CD4-positive, alpha-beta T cell treated with Interleukin-6 at 100 ng/mL for 8 hours (primary cell): ENCODE data around the gene HLF.

Experiments used
- DNase-seq: peaks from one replicate; pipeline ENCODE4 v3.0.0-alpha.2; 2020; ENCODE audit warnings: mixed read lengths, low spot score

HLF gene

GRCh38 chr17:55264645-55265298, at the start of gene HLF:
TSS of gene HLF (plus strand) at chr17:55264960. CDS start at chr17:55265485, 525 bp downstream.
- DNase-seq, result peak; percentile 75

- DNase-seq, result no peak
These were observed 49.0 kb upstream of the HLF start for GRCh38 chr17:55215711-55216110.

DNA sequence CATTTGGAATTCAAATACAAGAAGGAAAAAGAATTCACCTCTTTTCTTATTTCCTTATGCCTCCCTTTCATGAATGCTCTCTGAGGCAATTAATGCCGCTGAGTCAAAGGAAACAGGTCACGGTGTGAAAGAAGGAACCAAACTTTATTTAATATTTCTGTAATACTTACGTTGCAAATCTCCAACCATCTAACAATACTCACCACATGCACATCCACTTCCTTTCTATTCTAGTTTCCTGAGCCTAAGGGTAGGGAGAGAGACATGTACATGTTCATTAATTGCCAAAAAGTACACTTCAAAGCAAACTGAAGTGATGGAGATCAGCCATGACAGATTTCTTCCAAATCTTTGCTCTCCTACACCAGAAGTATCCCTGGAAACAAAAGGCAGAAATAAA, 47.9 kb upstream of the HLF start:
- no peak for DNase-seq

GRCh38 chr17:55219459-55219858, 45.3 kb upstream of the HLF start:
- no peak for DNase-seq

DNA sequence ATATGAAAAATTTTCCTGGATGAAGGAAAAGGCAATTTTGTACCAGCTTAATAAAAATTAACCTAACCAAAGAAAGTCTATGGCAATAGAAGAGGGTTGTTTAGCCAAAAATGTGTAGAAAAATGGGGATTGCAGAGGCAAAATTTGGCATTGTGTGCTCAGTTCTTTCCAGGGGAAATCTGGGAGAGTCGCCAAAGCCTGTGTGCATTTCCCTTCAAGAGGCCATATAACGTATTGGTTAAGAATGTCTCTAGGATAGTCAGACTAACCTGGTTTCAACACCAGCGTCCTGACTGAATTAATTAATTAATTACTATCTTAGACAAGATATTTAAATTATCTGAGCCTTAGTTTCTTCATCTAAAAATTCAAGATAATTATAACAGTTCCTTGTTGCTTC, 44.8 kb upstream of the HLF start:
- DNase-seq, result no peak

DNA sequence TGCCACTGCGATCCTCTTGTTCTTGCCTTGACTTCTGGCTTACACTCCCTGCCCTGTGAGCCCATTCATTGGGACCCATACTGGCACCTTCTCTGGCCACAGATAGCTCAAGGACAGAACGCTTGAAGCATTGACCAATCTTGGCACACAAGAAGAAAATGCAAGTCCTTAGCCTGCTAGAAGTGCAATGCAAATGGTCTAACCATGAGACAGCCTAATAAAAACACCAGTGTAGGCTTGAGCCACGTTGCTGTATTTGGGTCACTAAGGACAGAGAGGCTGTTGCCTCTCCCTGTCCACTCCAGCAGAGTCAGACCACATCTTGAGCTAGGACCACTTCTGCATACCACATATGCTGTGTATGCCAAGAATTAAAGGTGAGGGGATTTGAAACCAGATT, 41.2 kb upstream of the HLF start:
- DNase-seq, result no peak

- DNase-seq, result no peak
These were observed 40.0 kb upstream of the HLF start for GRCh38 chr17:55224746-55225145.

DNA sequence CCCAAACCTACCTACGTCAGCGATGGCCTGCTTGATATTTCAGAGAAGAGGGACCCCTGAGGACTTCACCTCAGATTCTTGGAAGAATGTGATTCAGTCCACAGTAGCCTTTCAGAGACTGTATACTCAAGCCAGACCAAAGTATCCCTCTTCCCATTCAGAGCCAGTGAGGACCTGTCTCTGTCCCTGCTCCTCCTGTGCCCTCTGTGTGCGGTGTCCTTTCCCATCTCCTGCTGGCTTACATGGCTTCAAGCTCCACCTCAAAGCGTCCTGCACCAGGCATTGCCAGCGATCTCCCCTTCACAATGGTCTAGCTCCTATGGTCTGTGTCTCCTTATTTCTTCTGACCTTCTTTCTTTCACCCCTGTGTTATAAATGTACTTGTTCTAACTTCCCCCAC, 39.5 kb upstream of the HLF start:
- no peak for DNase-seq

DNA sequence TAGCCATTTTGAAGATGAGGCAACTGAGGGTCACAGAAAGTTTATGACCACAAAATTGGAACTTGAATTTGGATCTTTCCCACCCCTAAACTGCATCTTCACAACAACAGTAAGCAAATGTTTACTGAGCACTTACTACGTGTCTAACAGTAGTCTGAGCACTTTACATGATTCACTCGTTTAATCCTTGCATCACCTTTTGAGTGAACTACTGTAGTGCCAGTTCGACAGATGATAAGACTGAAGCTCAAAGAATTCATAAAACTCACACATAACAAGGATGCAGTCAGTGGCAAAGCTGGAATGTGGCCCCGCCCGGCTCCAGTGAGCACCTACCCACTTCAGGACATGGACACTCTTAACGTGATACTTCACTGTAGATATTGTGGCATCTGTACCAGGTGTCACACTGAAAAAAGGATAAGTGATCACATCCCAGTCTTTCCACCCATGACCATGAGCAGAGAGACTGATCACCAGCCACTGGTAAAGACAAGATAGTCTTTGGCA, 36.0 kb upstream of the HLF start:
- no peak for DNase-seq

GRCh38 chr17:55229276-55229675, 35.5 kb upstream of the HLF start:
- DNase-seq, result no peak

- no peak for DNase-seq
These were observed 34.0 kb upstream of the HLF start for GRCh38 chr17:55230716-55231115.

DNA sequence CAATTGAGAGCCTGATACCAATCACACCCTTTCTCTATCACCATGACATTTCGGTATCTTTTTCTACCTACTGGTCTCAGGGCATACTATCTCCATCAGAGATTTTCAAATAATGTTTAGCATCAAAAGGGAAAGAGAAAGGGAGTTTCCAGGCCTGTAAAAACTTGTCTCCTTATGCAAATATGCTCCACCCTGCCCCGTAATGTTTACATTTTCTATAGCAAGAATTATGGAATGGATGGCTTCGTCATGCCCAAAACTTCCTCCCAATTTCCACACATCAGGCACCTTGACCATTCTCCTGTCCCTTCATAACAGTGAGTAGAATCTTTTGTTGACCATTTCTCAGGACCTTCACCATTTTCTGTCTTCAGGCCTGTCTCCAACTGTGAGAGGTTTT, 30.9 kb upstream of the HLF start:
- no peak for DNase-seq

DNA sequence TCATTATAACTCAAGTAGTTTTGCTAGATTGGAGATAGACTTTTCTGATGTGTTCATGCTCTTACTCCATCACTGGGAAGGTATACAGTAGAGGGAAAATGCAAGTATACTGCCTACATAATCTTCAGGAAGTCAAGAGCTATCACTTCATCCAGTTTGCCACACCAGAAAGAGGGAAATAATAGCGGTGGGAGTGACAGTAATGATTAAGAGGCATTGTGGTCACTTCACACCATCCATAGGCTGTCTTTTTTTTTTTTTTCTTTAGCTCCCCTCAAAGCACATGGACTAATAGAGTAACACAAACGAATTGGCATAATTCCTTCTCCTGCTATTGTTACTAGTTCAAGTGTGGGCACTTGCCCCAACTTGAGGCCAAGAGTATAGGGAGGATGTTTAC, 28.4 kb upstream of the HLF start:
- DNase-seq, result no peak

DNA sequence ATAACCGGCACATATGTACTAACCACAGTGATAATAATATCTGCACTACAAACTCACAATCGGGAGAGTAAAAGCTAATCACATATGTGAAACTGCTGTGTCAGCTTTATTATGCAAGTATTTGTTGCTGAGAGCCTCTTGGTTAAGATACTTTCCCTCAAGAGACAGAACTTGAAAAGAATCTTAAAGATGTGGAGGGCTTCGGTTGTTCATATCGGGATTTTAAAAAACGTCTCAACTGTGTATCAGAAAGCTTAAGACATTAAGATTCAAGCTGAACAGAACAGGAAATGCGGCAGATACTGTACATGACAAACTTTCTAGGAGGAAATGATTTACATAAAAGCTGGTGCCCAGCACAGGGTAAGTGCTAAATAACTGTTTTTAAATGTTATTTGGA, 27.5 kb upstream of the HLF start:
- DNase-seq, result peak; percentile 30

GRCh38 chr17:55237841-55238178, 26.9 kb upstream of the HLF start:
- DNase-seq, result no peak

DNA sequence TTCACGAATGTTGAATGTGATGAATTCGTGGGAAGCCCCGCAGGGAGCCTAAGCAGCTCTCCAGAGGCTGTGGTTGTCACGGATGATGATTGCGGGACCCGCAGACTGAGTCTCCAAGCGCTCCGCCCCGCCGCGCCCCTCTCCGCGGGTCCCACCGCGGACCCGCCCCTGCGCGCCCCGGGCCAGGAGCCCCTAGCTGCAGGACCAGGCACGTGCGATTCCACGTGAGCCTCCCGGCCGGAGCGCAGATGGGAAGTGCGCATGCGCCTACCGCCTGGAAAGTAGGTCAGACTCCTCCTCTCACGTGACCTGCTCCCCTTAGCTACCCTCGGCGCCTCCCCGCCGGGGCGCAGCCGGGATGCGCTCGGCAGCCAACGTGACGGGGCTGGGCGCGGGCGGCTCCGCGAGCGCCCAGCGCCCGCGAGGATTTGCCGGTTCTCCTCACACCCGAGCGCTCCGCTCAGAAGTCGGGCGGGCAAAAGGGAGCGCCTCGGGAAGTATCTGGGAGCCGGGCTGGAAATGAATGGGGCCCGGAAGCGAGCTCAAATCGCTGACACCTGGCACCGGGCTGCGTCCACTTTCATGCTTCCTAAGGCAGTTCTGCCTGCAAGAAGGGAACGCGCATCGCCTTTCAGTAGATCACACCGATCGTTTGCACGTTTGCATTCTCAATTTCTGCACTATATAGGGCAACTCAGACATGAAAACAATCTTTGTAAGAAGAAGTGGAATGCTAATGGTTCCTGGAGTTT, 26.4 kb upstream of the HLF start:
- DNase-seq, result peak; percentile 92

DNA sequence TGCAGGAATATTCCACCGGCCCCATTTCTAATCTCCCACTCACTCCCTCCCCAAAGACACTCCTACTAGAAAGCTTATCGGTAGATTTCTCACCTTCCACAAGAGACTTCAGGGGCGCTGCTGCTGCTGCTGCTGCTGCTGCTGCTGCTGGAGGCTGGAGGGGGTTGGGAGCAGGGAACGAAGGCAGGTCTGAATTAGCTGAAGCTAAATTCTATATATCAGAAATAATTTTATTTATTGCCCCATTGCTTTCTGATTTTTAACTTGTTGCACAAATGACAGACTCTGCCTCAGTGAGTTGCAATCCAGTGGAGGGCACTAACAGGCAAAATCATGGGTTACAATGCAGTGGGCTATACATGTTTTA, 25.8 kb upstream of the HLF start:
- DNase-seq, result peak; percentile 17

GRCh38 chr17:55241097-55241496, 23.7 kb upstream of the HLF start:
- no peak for DNase-seq

DNA sequence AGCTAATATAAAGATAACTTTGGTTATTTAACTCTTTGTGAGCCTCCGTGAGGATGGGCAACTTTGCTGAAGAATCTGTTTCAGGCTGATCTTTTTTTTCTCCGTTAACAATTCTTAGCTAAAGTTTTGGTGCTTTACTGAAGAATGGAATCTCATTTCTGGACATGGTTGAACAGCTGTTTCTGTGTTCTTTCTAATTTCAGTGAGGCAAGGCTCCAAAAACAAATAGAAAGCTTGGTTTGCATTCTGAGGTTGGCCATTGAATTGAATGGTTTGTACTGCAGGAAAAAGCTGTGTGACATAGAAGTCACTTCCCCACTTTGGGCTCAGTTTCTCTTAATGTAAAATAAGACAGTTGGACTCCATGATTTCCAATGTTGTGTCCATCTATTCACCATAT, 22.3 kb upstream of the HLF start:
- no peak for DNase-seq

DNA sequence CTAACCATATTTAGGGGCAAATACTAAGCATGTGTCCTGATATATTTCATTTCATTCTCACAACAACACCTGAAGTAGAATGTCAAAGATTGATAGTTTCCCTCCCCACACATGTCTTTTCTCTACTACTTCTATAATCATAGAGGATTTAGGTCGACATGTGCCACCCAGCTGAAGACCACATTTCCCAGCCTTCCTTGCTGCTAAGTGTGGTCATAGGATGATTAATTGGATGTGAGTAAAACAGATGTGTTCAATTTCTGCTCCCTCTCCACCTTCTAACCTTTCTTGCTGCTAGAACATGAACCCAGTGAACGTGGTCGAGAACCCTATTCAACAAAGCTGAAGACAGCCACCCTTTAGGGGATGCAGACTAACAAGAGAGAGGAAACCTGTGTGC, 18.8 kb upstream of the HLF start:
- DNase-seq, result no peak

GRCh38 chr17:55246583-55246982, 18.2 kb upstream of the HLF start:
- no peak for DNase-seq

DNA sequence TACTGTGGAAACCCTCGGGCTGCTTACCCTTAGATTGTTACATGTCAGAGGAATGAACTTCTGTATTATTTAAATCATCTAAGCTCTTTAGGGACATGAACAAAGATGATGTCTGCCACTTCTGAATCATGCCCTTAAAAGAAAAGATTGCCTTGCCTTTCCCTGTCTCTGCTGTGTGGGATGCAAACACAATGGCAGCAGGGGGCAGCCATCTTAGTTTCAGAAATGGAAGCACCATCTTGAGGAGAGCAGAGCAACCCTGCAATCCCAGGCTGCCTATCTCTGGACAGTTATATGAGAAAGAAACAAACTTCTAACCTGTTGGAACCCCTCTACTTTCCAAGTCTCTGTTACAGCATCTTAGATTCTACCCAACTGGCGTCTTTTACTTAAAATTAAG, 16.7 kb upstream of the HLF start:
- no peak for DNase-seq

GRCh38 chr17:55249861-55250260, 14.9 kb upstream of the HLF start:
- no peak for DNase-seq

DNA sequence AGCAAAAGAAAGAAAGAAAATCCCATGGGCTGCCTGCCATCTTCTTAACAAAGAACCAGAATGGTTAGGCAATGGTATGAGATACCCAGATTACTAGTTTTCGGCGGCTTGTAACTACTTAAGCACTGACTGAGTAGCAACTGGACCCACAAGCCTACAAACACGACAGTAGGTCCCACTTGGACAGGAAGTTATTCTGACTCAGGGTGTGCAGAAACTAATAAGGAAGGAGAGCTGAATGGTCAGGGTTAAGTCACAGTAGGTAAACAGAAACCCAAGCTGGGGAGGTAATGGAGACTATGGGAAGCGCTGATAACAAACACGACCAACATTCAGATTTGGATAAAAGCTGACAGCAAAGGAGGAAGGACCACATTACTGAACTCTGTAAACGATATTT, 10.4 kb upstream of the HLF start:
- no peak for DNase-seq
